C4-2B (cell line): ENCODE results near the gene THSD7B.
"Not testable (repeated sequence)": the region's sequence is repeated elsewhere in the genome, so short reads cannot be mapped to it uniquely, and the experiment has no call there.

ENCODE experiments used
- H3K27ac ChIP-seq: fragments of 450-650 bp; 2 replicates; pipeline ENCODE4 v1.5.1; 2017
- ZFX ChIP-seq: fragments of 450-650 bp; IDR thresholded peaks from 2 replicates; pipeline ENCODE4 v1.6.1; 2017
- TF ChIP-seq, protein P1 (sequence below): fragments of 450-650 bp; conservative IDR thresholded peaks from 2 replicates; pipeline ENCODE4 v1.5.1; 2017; ENCODE audit warnings: mild to moderate bottlenecking

THSD7B gene

GRCh38 chr2:136750065-136750464 lies 15.3 kb upstream of the THSD7B start:
- no peak for TF ChIP-seq ZFX
- TF ChIP-seq, protein P1, sequence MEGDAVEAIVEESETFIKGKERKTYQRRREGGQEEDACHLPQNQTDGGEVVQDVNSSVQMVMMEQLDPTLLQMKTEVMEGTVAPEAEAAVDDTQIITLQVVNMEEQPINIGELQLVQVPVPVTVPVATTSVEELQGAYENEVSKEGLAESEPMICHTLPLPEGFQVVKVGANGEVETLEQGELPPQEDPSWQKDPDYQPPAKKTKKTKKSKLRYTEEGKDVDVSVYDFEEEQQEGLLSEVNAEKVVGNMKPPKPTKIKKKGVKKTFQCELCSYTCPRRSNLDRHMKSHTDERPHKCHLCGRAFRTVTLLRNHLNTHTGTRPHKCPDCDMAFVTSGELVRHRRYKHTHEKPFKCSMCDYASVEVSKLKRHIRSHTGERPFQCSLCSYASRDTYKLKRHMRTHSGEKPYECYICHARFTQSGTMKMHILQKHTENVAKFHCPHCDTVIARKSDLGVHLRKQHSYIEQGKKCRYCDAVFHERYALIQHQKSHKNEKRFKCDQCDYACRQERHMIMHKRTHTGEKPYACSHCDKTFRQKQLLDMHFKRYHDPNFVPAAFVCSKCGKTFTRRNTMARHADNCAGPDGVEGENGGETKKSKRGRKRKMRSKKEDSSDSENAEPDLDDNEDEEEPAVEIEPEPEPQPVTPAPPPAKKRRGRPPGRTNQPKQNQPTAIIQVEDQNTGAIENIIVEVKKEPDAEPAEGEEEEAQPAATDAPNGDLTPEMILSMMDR: no peak
- no peak overlapping the region for H3K27ac ChIP-seq

GRCh38 chr2:136751406-136751805 lies 13.9 kb upstream of the THSD7B start:
- TF ChIP-seq ZFX: no peak
- TF ChIP-seq, protein P1: no peak
- no peak overlapping the region for H3K27ac ChIP-seq

DNA sequence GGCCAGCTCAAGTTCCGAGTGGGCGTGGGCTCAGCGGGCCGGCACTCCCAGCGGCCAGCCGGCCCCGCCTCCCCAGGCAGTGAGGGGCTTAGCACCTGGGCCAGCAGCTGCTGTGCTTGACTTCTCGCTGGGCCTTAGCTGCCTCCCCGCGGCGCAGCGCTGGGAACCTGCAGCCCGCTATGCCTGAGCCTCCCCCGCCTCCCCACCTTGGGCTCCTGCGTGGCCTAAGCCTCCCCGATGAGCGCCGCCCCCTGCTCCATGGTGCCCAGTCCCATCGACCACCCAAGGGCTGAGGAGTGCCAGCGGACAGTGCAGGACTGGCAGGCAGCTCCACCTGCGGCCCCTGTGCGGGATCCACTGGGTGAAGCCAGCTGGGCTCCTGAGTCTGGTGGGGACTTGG lies 6.8 kb upstream of the THSD7B start:
- H3K27ac ChIP-seq: not testable (repeated sequence)

GRCh38 chr2:136764452-136765255 lies 691 bp upstream of the THSD7B start:
- no peak overlapping the region for H3K27ac ChIP-seq
- no peak for TF ChIP-seq ZFX
- TF ChIP-seq, protein P1: no peak

DNA sequence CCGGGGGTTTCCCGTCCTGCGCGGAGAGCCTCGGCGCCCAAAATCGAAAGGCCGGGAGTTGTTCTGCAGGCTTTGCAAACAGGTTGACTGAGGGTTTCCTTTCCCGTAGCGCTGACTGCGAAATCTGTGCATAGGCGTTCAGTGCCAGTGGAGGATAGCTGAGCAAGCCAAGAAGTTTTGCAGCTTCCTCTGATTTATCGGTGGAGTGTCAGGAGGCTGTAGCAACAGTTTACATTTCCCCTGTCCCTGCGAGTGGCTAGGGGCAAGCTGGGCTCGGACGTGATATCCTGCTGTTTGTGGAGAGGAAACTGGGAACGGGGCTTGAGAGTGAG lies 694 bp downstream of the THSD7B start:
- no peak overlapping the region for H3K27ac ChIP-seq
- no peak for TF ChIP-seq ZFX
- TF ChIP-seq, protein P1: no peak

DNA sequence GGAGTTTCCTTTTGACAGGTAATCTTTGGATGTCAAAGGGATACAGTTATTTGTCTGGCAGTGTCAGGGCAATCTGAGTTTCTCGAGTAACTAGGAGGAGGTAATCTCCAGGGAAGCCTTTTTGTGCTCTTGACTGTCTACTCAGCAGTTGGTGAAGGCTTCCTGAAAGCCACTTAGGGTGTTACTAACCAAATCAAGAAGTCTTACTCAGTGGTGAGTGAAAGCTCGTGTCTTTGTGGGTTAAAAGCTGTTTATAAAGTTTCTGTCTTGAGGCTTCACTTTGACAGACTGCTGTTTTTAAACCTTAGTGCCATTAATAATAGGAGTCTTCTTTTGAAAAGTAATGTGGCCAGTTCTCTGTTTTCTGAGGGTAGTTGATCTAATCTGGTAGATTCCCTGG lies 1.7 kb downstream of the THSD7B start:
- TF ChIP-seq, protein P1: no peak
- TF ChIP-seq ZFX: no peak
- no peak overlapping the region for H3K27ac ChIP-seq

GRCh38 chr2:136769871-136770270 lies 4.5 kb downstream of the THSD7B start:
- no peak overlapping the region for H3K27ac ChIP-seq
- TF ChIP-seq, protein P1: no peak
- TF ChIP-seq ZFX: no peak

- H3K27ac ChIP-seq: no peak overlapping the region
- TF ChIP-seq, protein P1: no peak
- TF ChIP-seq ZFX: no peak
These were observed 5.0 kb downstream of the THSD7B start for GRCh38 chr2:136770384-136770783.
